Embryonic facial prominence (tissue), 1 donor: ENCODE measurements around the gene SRCAP.

Experiments used
- DNase-seq: peaks from one replicate; pipeline ENCODE4 v3.0.0-alpha.2; 2016; ENCODE audit errors: extremely low spot score

Gene SRCAP

DNA sequence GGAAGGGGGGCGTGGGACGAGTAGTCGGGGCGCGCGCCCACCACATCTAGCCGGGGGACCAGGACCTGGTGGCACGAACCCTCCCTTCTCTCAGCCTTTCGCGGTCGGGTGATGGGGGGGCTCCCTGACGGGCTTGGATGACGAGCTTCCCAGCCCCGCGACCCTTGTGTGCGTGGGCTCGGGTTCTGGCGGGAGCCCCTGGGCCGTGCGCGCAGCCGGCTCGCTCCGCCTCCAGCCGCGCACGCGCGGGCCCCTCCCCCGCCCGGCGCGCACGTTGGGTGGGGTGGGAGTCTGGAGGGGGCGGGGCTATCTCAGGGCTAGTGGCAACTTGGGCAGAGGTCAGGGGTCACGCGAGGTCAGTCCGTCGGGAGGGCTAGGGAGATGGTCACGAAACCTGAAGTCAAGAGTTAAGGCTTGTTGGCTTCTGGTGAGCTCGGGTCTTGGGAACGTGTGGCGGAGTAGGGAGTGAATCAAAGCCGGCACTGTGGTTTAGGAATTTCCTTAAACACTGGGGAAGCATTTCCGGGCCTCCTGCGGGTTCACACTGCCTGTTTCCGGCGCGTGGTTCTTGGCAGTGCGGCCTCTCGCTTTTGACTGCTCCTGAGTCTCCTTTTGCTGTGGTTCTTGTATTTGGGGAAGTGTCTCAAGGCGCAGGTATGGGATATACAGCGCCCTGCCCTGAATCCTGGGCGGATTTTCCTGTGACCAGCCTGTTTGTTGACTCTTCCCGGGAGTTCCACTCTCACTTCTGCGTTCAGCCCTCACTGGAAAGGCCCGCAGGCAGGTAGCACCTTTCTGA is at the start of gene SRCAP:
Gene SRCAP, plus strand, starts transcription at position 356 of the 799 bp plus-strand sequence. CDS start 1,654 bp downstream, outside the sequence.
- peak; percentile 52 for DNase-seq

GRCh38 chr16:30649725-30650368 is 49.1 kb upstream of the SRCAP start:
- DNase-seq = no peak

DNA sequence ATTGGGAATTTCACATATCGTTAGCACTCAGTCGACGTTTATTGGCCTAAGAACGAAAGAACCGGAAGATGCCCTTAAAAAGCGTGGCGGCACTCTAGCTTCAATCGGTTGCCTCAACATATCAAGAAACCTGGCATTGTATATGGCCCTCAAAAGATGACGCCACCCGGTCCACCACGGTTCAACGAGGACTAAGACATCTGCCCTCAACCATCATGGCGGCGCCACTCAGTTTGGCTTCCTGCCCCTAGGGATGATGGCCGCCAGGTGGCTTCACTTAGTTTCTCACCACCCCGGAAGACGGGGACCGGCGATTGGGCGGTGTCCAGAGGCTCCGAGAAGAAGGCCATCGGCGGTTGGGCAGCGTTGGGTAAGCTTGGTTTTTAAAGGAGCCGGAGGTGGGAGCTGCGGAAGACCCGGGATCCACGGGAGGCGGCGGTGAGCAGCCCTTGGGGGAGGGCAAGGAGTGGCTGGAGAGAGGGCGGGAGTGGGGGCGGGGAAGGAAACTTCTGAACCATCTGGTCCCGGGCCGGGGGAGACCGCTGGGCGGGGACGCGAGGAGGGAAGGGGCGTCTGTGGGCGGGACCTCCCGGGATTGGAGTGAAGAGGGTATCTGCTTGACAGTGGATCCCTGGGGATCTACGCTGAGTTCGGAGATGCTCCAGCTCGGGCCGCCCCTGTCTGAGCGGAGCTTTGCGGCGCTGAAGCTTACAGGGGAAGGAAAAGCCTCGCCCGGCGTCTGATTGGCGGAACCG is 48.4 kb upstream of the SRCAP start, which contains the start of gene PRR14:
Gene PRR14, plus strand, starts transcription at position 592 of the 755 bp plus-strand sequence. CDS start 686 bp downstream, outside the sequence.
- peak; percentile 98 for DNase-seq

- DNase-seq = no peak
These were observed 47.6 kb upstream of the SRCAP start for GRCh38 chr16:30651124-30652004.

GRCh38 chr16:30652005-30652296 is 47.0 kb upstream of the SRCAP start:
- DNase-seq = no peak

GRCh38 chr16:30652718-30653117 is 46.3 kb upstream of the SRCAP start:
- DNase-seq = no peak

DNA sequence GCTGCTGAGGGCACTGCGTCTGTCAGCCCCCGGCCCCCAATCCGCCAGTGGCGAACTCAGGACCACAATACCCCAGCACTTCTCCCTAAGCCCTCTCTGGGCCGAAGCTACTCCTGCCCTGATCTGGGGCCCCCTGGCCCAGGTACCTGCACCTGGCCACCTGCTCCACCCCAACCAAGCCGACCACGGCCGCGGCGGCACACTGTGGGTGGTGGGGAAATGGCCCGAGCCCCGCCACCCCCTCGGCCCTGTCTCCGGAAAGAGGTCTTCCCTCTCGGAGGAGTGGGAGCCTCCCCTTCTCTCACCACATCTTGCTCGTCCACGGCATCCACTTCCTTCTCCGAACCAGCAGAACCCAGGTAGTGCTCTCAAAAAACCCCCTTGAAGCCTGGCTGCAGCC is 44.1 kb upstream of the SRCAP start:
- no peak for DNase-seq

- no peak for DNase-seq
These were observed 43.1 kb upstream of the SRCAP start for GRCh38 chr16:30655815-30656347.

DNA sequence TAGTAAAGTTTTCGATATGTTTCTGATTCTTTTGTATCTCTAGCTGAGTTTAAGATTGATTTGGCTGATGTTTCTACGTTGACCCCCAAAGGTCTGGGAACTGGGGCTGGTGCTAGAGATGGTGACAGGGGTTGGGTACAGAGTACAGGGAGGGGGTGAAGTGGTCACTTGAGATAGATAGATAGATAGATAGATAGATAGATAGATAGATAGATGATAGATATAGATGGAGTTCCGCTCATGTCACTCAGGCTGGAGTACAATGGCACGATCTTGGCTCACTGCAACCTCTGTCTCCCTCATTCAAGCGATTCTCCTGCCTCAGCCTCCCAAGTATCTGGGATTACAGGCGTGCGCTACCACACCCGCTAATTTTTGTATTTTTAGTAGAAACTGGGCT is 42.6 kb upstream of the SRCAP start:
- DNase-seq = no peak

DNA sequence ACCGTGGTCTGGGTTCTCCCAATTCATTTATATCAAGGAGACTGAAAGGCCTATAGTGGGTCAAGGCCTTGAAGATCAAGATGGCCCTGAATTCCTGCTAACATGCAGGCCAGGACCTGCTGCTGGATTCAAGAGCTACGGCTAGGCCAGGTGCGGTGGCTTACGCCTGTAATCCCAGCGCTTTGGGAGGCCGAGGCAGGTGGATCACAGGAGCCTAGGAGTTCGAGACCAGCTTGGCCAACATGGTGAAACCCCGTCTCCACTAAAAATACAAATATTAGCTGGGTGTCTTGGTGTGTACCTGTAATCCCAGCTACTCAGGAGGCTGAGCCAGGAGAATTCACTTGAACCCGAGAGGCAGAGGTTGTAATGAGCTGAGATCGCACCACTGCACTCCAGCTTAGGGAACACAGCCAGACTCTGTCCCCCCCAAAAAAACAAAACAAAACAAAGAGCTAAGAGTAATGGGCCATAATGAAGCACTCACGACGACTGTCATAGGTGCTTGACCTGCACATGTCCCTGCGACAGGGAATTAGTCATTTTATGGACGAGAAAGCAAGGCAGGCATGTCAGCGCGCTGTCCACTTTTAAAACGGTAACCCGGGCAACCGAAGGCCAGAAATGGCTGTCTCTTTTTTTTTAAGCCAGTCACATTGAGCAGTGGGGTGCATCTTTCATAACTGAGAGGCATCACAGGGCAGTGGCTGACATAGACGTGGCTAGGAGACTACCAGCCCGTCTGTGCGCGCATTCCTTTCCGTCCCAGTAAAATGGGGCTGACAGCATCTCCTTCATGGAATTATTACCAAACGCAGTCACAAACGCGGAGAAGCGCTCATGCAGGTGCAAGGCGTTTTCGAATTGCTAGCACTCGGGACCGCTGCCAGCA is 41.8 kb upstream of the SRCAP start:
- DNase-seq = no peak

DNA sequence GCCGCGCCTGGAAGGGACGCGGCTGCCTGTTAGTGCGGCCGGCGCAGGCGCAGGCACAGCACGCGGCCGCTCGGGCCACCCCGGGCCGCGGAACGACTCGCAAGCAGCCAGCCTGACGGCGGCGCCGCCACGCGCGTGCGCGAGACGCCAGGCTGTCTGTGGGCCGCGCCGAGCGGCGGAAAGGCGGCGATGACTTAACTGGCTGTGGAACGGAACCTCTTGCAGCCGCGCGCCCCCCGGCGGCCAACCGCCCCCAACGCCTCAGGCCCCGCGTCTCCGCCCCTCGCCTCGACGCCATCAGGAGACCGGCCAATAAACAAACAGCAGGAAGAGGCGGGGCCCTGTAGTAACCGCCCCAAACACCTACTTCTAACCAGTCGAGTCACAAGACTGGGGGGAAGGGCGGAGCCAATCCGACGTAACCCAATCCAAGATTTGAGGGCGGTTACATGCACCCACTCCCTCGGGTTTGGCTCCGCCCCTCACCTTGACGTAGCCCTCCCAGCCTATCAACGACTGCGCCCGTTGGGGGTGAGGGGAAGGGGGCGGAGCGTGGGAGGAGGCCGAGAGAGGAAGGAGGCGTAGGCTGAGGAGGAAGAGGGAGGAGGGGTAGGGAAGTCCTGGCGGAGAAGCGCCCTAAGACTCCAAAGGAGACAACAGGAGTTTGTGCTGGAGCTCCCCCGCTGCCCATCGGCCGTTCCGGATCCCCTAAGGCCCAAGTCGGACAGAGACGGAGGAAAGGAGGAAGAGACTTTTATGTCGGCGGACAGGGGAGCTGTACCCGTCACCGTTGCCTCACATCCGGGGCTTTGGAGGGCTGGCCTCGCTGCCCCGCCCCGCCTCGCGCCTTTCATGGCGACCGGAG is 40.9 kb upstream of the SRCAP start, which contains the start of gene FBRS:
Gene FBRS, plus strand, starts transcription at position 566 of the 865 bp plus-strand sequence. CDS start 1,088 bp downstream, outside the sequence.
- DNase-seq = peak; percentile 99

- DNase-seq = peak; percentile 96
These were observed 40.1 kb upstream of the SRCAP start for GRCh38 chr16:30658731-30659506.

DNA sequence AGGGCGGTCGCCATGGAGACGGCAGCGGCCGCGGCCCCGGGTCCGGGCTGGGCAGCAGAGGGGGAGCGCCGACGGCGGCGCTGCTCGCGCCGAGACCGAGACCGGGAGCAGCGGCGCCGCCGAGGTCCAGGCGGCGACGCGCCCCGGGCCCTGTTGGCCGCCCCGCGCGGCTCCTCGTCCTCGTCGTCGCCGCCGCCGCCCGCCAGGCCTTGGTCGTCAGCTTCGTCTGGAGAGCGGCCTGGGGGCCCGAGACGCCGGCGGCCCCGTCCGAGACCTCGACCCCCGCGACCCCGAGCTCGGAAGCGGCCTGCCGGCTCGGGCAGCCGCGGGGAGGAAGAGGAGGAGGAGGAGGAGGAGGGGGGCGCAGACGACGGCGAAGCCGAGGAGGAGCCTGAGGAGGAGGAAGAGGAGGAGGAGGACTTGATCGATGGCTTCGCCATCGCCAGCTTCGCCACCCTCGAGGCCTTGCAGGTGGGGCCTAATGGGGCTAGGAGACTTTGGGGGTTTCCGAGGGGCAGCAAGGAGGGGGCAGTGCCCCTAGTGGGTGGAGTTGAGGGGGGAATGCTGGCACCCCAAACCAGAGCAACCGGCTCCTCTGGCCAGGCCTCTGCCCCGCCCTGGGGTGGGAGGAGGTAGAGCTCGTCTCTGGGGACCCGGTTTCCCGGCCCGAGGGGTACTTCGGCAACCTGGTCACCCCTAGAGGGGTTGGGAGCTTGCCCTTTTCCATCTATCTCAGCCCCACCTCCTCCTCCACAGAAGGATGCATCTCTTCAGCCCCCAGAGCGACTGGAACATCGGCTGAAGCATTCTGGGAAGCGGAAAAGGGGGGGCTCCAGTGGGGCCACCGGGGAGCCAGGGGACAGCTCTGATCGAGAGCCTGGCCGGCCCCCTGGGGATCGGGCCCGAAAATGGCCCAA is 39.2 kb upstream of the SRCAP start:
- no peak for DNase-seq

DNA sequence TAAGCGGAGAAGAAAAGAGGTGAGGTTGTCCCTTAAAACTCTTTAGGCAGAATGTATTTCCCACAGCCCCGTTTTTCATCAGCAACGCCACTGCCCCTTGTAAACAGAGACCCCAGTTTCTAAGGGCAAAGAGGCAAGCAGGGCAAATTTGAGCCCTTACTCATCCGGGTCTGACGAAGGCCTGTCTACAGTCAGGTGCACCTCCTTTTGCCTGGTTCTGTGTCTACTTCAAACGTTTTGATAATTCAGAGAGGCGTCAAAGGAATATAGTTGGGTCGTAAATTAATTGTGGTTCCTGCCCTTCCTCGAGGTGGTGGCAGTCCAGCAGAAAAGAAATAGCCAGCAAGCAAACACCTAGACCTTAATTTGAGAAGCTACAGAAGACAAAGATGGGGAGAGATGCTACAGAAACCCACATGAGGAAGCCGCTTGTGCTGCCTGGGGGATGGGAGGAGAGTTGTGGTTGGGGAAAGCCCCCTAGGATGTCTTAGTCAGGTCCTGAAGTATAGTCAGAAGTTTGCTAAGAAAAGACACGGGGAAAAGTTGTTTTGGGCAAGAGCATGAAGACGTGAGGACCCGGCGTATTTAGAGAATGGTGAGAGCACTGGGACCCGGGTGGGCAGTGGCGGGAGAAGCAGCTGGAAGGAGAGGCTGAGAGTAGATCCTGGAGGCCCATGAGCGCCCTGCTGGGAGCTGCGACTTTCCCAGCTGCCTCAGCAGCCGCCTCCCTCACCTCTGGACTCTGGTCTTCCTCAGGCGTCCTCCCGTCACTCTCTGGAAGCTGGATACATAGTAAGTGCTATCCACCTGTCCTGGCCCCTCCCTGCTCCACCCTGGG is 38.3 kb upstream of the SRCAP start:
- DNase-seq = no peak

GRCh38 chr16:30662449-30662848 is 36.5 kb upstream of the SRCAP start:
- DNase-seq = no peak

DNA sequence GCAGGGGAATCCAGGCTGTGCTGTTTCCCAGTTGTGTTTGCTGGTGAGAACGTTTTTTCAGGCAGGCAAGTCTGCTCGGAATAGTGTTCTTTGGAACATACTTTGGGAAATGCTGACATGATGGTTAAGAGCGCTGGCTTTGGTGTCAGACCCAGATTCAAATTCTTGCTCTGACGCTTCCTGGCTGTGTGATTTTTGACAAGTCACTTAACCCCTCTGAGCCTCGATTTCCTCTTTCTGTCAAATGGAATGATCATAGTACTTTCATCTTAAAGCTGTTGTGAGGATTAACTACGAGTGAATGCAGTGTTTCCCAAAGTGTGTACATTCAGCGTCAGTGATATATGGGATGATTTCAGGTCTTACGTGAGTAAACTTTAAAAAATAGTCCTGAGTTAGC is 35.9 kb upstream of the SRCAP start:
- DNase-seq = no peak
